Neural cell (in vitro differentiated cells): Measurements from ENCODE around the gene SYK. TPM values are rescaled to one million over a fixed set of nuclear protein-coding genes. Genes with fewer than 3 reads are reported as not detected.

Experiments
- H2AFZ ChIP-seq: fragments of 200-600, 300-800 bp; sonication (generic), shearing (Covaris generic); 2 replicates; pipeline ENCODE4 v1.6.0; 2014; ENCODE audit warnings: low read depth, mild to moderate bottlenecking, antibody characterized with exemption, low read length, moderate library complexity
- H3F3A ChIP-seq: fragments of 200-600 bp; shearing (Covaris generic); 2 replicates; pipeline ENCODE4 v1.6.1; 2016; ENCODE audit warnings: mild to moderate bottlenecking, moderate library complexity, mixed read lengths, antibody characterized with exemption, low read length; ENCODE audit not compliant: insufficient read depth, poor library complexity, severe bottlenecking
- H3K27ac ChIP-seq: fragments of 200-600, 300-800 bp; sonication (generic), shearing (Covaris generic); 2 replicates; pipeline ENCODE4 v1.5.1; 2014; ENCODE audit warnings: mild to moderate bottlenecking, low read length, moderate library complexity
- H3K27me3 ChIP-seq: fragments of 300-800, 200-600 bp; sonication (generic), shearing (Covaris generic); 2 replicates; pipeline ENCODE4 v1.6.0; 2014; ENCODE audit warnings: mild to moderate bottlenecking, low read depth, low read length, moderate library complexity; ENCODE audit not compliant: insufficient read depth
- H3K36me3 ChIP-seq: fragments of 300-800, 200-600 bp; sonication (generic), shearing (Covaris generic); 2 replicates; pipeline ENCODE4 v1.5.1; 2014; ENCODE audit warnings: mild to moderate bottlenecking, antibody characterized with exemption, low read length, moderate library complexity; ENCODE audit not compliant: insufficient read depth
- H3K4me2 ChIP-seq: fragments of 300-800, 200-600 bp; sonication (generic), shearing (Covaris generic); 2 replicates; pipeline ENCODE4 v1.6.0; 2014; ENCODE audit warnings: mild to moderate bottlenecking, low read length
- H3K4me3 ChIP-seq: fragments of 300-800, 200-600 bp; sonication (generic), shearing (Covaris generic); 2 replicates; pipeline ENCODE4 v1.5.1; 2014; ENCODE audit warnings: mild to moderate bottlenecking, low read length, moderate library complexity
- H3K79me2 ChIP-seq: fragments of 200-600 bp; shearing (Covaris generic); replicated peaks from 2 replicates; pipeline ENCODE4 v1.6.0; 2014; ENCODE audit warnings: mild to moderate bottlenecking, low read length, moderate library complexity; ENCODE audit not compliant: insufficient read depth
- H3K9ac ChIP-seq: fragments of 300-800, 200-600 bp; sonication (generic), shearing (Covaris generic); 2 replicates; pipeline ENCODE4 v1.6.1; 2016; ENCODE audit warnings: mild to moderate bottlenecking, low read length, mixed read lengths
- H3K9me2 ChIP-seq: fragments of 200-600 bp; shearing (Covaris generic); 2 replicates; pipeline ENCODE4 v1.6.1; 2016; ENCODE audit warnings: mild to moderate bottlenecking, low read length, mixed read lengths; ENCODE audit not compliant: insufficient read depth
- H3K9me3 ChIP-seq: fragments of 200-600, 300-800 bp; sonication (generic), shearing (Covaris generic); 2 replicates; pipeline ENCODE4 v1.6.1; 2016; ENCODE audit warnings: mild to moderate bottlenecking, mixed run types, low read length, moderate library complexity, mixed read lengths
- H4K20me1 ChIP-seq: fragments of 200-600 bp; shearing (Covaris generic); 2 replicates; pipeline ENCODE4 v1.6.1; 2016; ENCODE audit warnings: mild to moderate bottlenecking, mixed run types; ENCODE audit not compliant: insufficient read depth
- CTCF ChIP-seq: fragments of 450-650 bp; IDR thresholded peaks from 2 replicates; pipeline ENCODE4 v1.5.1; 2014; ENCODE audit warnings: antibody characterized with exemption, mild to moderate bottlenecking, moderate library complexity; ENCODE audit not compliant: poor library complexity, severe bottlenecking
- EP300 ChIP-seq: fragments of 450-650 bp; conservative IDR thresholded peaks from 2 replicates; pipeline ENCODE4 v1.6.1; 2014; ENCODE audit warnings: antibody characterized with exemption, mild to moderate bottlenecking, moderate library complexity; ENCODE audit not compliant: poor library complexity, severe bottlenecking
- EZH2 ChIP-seq: fragments of 200-600, 300-800 bp; shearing (Covaris generic), sonication (generic); IDR thresholded peaks from 2 replicates; pipeline ENCODE4 v1.6.1; 2014; ENCODE audit warnings: antibody characterized with exemption, low read length, borderline replicate concordance, mild to moderate bottlenecking; ENCODE audit not compliant: insufficient read depth, poor library complexity, severe bottlenecking
- MXI1 ChIP-seq: fragments of 450-650 bp; conservative IDR thresholded peaks from 2 replicates; pipeline ENCODE4 v1.6.1; 2014; ENCODE audit warnings: antibody characterized with exemption, mild to moderate bottlenecking; ENCODE audit not compliant: poor library complexity, severe bottlenecking
- POLR2AphosphoS5 ChIP-seq: IDR thresholded peaks from 2 replicates; pipeline ENCODE4 v1.6.1; 2012
- RAD21 ChIP-seq: fragments of 450-650 bp; conservative IDR thresholded peaks from 2 replicates; pipeline ENCODE4 v1.6.1; 2014; ENCODE audit warnings: antibody characterized with exemption, mild to moderate bottlenecking, moderate library complexity
- REST ChIP-seq: IDR thresholded peaks from 2 replicates; pipeline ENCODE4 v1.6.1; 2012; ENCODE audit warnings: borderline replicate concordance
- SMC3 ChIP-seq: fragments of 450-650 bp; conservative IDR thresholded peaks from 2 replicates; pipeline ENCODE4 v1.6.1; 2014; ENCODE audit warnings: antibody characterized with exemption, mild to moderate bottlenecking, moderate library complexity; ENCODE audit not compliant: poor library complexity
- TAF1 ChIP-seq: IDR thresholded peaks from 2 replicates; pipeline ENCODE4 v1.6.1; 2012; ENCODE audit warnings: low read depth
- polyA plus RNA-seq: library from polyadenylated mRNA; depleted of rRNA; stranded (reverse); fragments of >200 nt; gene quantifications from 2 replicates; pipeline ENCODE4 v1.2.3, GENCODE V29; 2014

Gene SYK
- polyA plus RNA-seq, 1 donor from 2014 or later: not detected

- no peak overlapping the region for H3K4me3 ChIP-seq
- TF ChIP-seq CTCF (no peak), SMC3 (no peak), MXI1 (no peak), POLR2AphosphoS5 (no peak), EZH2 (no peak), TAF1 (no peak), EP300 (no peak), RAD21 (no peak), REST (no peak)
- no peaks in the 10 kb centered on the region for H3K27me3 ChIP-seq
- H3F3A ChIP-seq: no peaks in the 10 kb centered on the region
- no peak overlapping the region for H3K9ac ChIP-seq
- H3K9me3 ChIP-seq: no peaks in the 10 kb centered on the region
- no peaks in the 10 kb centered on the region for H3K79me2 ChIP-seq
- H2AFZ ChIP-seq: no peak overlapping the region
- H3K27ac ChIP-seq: no peak overlapping the region
- H3K36me3 ChIP-seq: no peaks in the 10 kb centered on the region
- no peaks in the 10 kb centered on the region for H3K9me2 ChIP-seq
- no peaks in the 10 kb centered on the region for H4K20me1 ChIP-seq
- no peak overlapping the region for H3K4me2 ChIP-seq
These were observed 63.2 kb downstream of the SYK start for GRCh38 chr9:90864779-90865178.

GRCh38 chr9:90867101-90867500 lies 65.5 kb downstream of the SYK start:
- no peaks in the 10 kb centered on the region for H3K79me2 ChIP-seq
- H3K9ac ChIP-seq: no peak overlapping the region
- no peaks in the 10 kb centered on the region for H3F3A ChIP-seq
- H3K4me3 ChIP-seq: no peak overlapping the region
- no peaks in the 10 kb centered on the region for H3K9me2 ChIP-seq
- no peaks in the 10 kb centered on the region for H3K9me3 ChIP-seq
- H2AFZ ChIP-seq: no peak overlapping the region
- H3K27ac ChIP-seq: no peak overlapping the region
- H3K4me2 ChIP-seq: no peak overlapping the region
- H4K20me1 ChIP-seq: no peaks in the 10 kb centered on the region
- no peaks in the 10 kb centered on the region for H3K27me3 ChIP-seq
- H3K36me3 ChIP-seq: no peaks in the 10 kb centered on the region
- no peak for TF ChIP-seq TAF1
- TF ChIP-seq EZH2: no peak
- TF ChIP-seq POLR2AphosphoS5: no peak
- no peak for TF ChIP-seq EP300
- no peak for TF ChIP-seq REST
- TF ChIP-seq CTCF: no peak
